Measurements from ENCODE around the gene PDCD6IP.
"Not testable (repeated sequence)": the region's sequence is repeated elsewhere in the genome, so short reads cannot be mapped to it uniquely, and the experiment has no call there.

The PDCD6IP gene

GRCh38 chr3:33850599-33850998 is 52.2 kb downstream of the PDCD6IP start:
- not testable (repeated sequence) for DNase-seq (ENCODE audit: low read depth)

GRCh38 chr3:33855407-33855806 is 57.0 kb downstream of the PDCD6IP start:
- DNase-seq (ENCODE audit: low read depth): not testable (repeated sequence)

DNA sequence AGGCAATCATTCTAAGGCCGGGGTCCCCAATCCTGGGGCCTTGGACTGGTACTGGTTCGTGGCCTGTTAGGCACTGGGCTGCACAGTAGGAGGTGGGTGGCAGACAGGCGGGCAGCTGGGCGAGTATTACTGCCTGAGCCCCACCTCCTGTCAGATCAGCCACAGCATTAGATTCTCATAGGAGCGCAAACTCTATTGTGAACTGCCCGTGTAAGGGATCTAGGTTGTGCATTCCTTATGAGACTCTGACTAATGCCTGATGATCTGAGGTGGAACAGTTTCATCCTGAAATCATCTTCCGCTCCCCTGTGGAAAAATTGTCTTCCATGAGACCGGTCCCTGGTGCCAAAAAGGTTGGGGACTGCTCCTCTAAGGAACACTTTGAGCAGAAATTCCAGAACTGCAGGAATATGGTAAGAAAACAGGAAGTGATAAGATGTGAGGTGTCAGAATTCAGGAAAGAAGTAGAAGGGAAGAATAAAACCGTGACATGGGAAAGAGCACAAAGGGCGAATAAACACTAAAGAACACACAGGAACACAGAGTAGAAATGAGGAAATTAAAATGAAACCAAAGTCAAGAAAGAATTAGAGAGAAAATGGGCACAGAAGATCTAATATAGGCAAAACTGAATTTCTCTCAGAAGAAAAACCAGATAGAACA is 57.6 kb downstream of the PDCD6IP start:
- DNase-seq (ENCODE audit: low read depth): no peak

- not testable (repeated sequence) for DNase-seq (ENCODE audit: low read depth)
Measured at GRCh38 chr3:33857701-33858100, 59.3 kb downstream of the PDCD6IP start.

DNA sequence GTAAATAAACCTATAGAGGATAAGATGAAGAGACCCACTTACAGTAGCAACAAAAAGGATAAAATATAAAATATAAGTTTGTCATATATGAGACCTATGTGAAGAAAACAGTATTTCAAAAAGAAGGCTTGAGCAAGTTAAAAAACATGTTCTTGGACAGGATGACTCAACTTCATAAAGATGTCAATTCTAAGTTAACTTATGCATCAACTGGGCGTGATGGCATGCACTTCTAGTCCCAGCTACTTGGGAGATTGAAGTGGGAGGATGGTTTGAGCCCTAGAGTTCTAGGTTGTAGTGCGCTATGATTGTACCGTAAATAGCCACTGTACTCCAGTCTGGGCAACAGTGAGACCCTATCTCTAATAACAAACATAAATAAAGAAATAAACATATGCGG is 59.7 kb downstream of the PDCD6IP start:
- no peak for DNase-seq (ENCODE audit: low read depth)

- DNase-seq (ENCODE audit: low read depth): no peak
Measured at GRCh38 chr3:33860373-33861050, 62.1 kb downstream of the PDCD6IP start.

- no peak for DNase-seq (ENCODE audit: low read depth)
Measured at GRCh38 chr3:33865133-33865532, 66.7 kb downstream of the PDCD6IP start.

DNA sequence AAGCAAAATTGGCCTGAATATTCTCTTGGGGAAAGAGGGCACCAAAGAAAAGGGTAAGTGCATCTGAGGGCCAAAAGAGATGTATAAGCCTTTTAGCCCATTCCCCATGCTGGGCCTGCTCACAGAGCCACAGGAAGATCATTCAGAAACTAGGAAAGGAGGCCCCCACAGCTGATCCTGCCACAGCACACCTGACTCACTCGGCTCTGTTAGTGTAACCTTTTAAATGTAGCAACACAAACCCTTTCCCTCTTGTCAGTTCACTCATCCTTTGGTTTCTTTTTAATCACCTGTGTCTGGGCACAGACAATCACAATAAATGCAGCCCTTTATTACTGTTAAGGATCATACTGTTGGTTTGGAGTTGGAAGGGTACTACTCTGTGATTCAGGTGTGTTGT is 69.9 kb downstream of the PDCD6IP start:
- DNase-seq (ENCODE audit: low read depth): no peak

DNA sequence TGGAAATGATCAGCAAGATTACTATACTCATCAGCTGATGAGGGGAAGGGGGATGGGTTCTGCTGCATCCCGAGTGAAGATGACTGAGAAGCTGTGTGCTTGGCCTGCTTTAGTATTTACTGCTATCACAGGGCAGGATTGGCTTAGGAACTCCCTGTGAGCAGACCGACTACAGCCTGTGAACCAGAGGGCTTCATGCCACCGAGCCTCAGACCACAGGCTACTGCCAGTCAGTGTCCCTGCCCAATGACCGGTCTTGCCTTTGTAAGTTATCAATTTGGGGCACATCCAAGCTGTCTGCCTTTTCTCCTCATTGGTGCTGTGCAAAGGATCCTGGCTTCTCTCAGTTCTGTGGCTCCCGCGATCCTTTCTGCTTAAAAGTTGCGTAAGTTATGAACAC is 71.5 kb downstream of the PDCD6IP start:
- no peak for DNase-seq (ENCODE audit: low read depth)

GRCh38 chr3:33874815-33875214 is 76.4 kb downstream of the PDCD6IP start:
- no peak for DNase-seq (ENCODE audit: low read depth)

- no peak for DNase-seq (ENCODE audit: low read depth)
Measured at GRCh38 chr3:33875680-33876079, 77.2 kb downstream of the PDCD6IP start.

- DNase-seq (ENCODE audit: low read depth): no peak
Measured at GRCh38 chr3:33877187-33877586, 78.8 kb downstream of the PDCD6IP start.

DNA sequence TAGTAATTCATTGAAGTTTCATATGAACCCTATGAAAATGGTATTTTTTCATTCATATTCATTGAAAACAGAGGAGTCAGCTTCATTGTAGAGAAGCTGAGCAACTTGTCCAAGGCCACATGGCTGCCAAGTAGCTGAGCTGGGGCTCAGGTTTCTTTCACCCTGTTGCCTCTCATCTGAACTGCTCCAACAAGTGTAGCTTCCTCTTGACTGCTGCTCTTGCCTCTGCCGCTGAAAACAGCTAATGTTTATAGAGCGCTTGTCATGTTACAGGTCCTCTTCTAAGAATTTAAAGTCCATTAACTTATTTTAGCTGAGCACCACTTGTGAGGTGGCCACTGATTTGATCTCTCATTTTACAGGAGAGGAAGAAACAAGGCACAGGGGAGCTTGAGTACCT is 81.1 kb downstream of the PDCD6IP start:
- DNase-seq (ENCODE audit: low read depth): no peak

DNA sequence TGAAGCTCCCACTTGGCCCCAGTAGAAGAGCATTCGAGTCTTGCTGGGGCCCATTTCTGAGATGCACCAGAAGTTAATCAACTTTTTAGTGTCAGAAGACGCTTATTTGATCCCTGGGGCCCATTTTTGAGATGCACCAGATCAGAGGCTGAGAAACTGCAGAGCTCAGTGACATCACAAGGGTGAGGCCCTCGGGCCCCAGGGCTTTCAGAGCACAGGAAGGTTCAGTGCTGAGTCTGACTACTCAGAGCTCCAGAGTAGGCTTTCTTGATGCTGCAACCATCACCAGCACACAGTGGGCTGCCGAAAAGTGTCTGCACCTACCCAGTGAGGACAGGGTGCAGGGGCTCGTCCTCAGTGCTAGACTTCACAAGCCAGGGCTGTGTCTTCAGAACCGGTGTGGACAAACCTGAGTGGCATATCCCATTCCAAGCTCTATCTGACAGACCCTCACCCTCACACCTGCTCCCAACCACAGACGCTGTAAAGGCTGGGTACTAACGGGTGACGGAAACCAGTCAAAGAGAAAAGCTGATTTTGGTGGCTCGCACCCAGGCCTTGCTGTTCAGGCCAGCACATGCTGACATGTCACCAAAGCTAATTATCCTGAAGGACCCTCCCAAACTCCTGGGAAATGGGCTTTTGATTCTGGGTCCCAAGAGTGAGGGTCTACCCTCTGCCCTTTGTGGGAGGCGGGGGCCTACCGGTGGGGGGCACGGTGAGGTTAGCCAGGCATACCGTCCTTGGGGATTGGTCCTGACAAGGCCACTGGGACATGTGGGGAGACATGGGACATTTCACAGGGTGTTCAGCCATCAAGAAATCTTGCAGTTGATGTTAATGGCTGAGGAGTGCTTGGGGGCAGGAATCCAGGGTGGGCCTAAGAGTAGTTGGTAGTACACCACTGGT is 83.0 kb downstream of the PDCD6IP start:
- no peak for DNase-seq (ENCODE audit: low read depth)

GRCh38 chr3:33882296-33882695 is 83.9 kb downstream of the PDCD6IP start:
- no peak for DNase-seq (ENCODE audit: low read depth)

- DNase-seq (ENCODE audit: low read depth): no peak
Measured at GRCh38 chr3:33883538-33883950, 85.1 kb downstream of the PDCD6IP start.

- no peak for DNase-seq (ENCODE audit: low read depth)
Measured at GRCh38 chr3:33883951-33884561, 85.6 kb downstream of the PDCD6IP start.

GRCh38 chr3:33884701-33885100 is 86.3 kb downstream of the PDCD6IP start:
- no peak for DNase-seq (ENCODE audit: low read depth)

- DNase-seq (ENCODE audit: low read depth): no peak
Measured at GRCh38 chr3:33885496-33885895, 87.1 kb downstream of the PDCD6IP start.

DNA sequence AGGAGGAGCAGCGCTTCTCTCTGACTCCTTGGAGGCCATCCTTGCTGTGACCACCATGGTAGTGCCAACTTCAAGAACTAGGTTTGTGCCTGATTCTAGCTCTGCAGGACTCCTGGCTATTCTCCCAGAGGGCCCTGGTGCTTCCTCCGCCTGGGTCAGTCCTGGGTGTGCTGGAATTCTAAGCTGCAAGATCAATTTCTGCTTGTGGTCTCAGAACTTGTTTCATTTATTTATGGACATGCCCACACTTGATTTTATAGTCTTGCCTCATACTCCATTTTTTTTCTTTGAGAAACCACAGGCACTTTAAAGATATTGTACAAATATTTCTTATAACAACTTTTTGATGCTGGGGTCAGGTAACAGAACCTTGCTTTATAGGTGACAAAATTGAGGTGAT is 87.6 kb downstream of the PDCD6IP start:
- no peak for DNase-seq (ENCODE audit: low read depth)

DNA sequence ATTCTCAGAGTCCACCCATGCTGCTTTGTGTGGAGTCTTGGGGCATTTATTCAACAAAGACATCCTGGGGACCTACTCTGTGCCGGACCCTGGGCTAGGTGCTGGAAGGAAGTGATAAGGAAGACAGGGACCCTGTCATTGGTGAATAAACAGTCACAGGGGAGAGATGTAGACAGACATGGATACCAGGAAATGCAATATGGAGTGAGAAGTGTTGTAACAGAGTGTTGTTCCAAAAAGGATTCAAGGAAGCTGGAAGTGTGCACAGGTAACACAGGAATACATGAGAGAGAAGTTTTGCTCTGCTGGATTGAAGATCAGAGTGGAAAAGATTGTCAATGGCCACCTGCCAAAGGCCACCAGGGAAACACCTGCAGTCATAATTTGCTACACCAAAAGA is 89.0 kb downstream of the PDCD6IP start:
- no peak for DNase-seq (ENCODE audit: low read depth)

- no peak for DNase-seq (ENCODE audit: low read depth)
Measured at GRCh38 chr3:33889394-33890039, 91.1 kb downstream of the PDCD6IP start.

Data from activated T-cell treated with anti-CD3 and anti-CD28 coated beads for 24 hours (primary cell).